Neural cell (in vitro differentiated cells): ENCODE measurements around the gene SLC34A1. TPM values are rescaled to one million over a fixed set of nuclear protein-coding genes. Genes with fewer than 3 reads are reported as not detected.

Experiments
- H2AFZ ChIP-seq: fragments of 200-600, 300-800 bp; sonication (generic), shearing (Covaris generic); 2 replicates; pipeline ENCODE4 v1.6.0; 2014; ENCODE audit warnings: low read depth, mild to moderate bottlenecking, antibody characterized with exemption, low read length, moderate library complexity
- H3F3A ChIP-seq: fragments of 200-600 bp; shearing (Covaris generic); 2 replicates; pipeline ENCODE4 v1.6.1; 2016; ENCODE audit warnings: mild to moderate bottlenecking, moderate library complexity, mixed read lengths, antibody characterized with exemption, low read length; ENCODE audit not compliant: insufficient read depth, poor library complexity, severe bottlenecking
- H3K27ac ChIP-seq: fragments of 200-600, 300-800 bp; sonication (generic), shearing (Covaris generic); 2 replicates; pipeline ENCODE4 v1.5.1; 2014; ENCODE audit warnings: mild to moderate bottlenecking, low read length, moderate library complexity
- H3K27me3 ChIP-seq: fragments of 300-800, 200-600 bp; sonication (generic), shearing (Covaris generic); 2 replicates; pipeline ENCODE4 v1.6.0; 2014; ENCODE audit warnings: mild to moderate bottlenecking, low read depth, low read length, moderate library complexity; ENCODE audit not compliant: insufficient read depth
- H3K36me3 ChIP-seq: fragments of 300-800, 200-600 bp; sonication (generic), shearing (Covaris generic); 2 replicates; pipeline ENCODE4 v1.5.1; 2014; ENCODE audit warnings: mild to moderate bottlenecking, antibody characterized with exemption, low read length, moderate library complexity; ENCODE audit not compliant: insufficient read depth
- H3K4me2 ChIP-seq: fragments of 300-800, 200-600 bp; sonication (generic), shearing (Covaris generic); 2 replicates; pipeline ENCODE4 v1.6.0; 2014; ENCODE audit warnings: mild to moderate bottlenecking, low read length
- H3K4me3 ChIP-seq: fragments of 300-800, 200-600 bp; sonication (generic), shearing (Covaris generic); 2 replicates; pipeline ENCODE4 v1.5.1; 2014; ENCODE audit warnings: mild to moderate bottlenecking, low read length, moderate library complexity
- H3K79me2 ChIP-seq: fragments of 200-600 bp; shearing (Covaris generic); replicated peaks from 2 replicates; pipeline ENCODE4 v1.6.0; 2014; ENCODE audit warnings: mild to moderate bottlenecking, low read length, moderate library complexity; ENCODE audit not compliant: insufficient read depth
- H3K9ac ChIP-seq: fragments of 300-800, 200-600 bp; sonication (generic), shearing (Covaris generic); 2 replicates; pipeline ENCODE4 v1.6.1; 2016; ENCODE audit warnings: mild to moderate bottlenecking, low read length, mixed read lengths
- H3K9me2 ChIP-seq: fragments of 200-600 bp; shearing (Covaris generic); 2 replicates; pipeline ENCODE4 v1.6.1; 2016; ENCODE audit warnings: mild to moderate bottlenecking, low read length, mixed read lengths; ENCODE audit not compliant: insufficient read depth
- H3K9me3 ChIP-seq: fragments of 200-600, 300-800 bp; sonication (generic), shearing (Covaris generic); 2 replicates; pipeline ENCODE4 v1.6.1; 2016; ENCODE audit warnings: mild to moderate bottlenecking, mixed run types, low read length, moderate library complexity, mixed read lengths
- H4K20me1 ChIP-seq: fragments of 200-600 bp; shearing (Covaris generic); 2 replicates; pipeline ENCODE4 v1.6.1; 2016; ENCODE audit warnings: mild to moderate bottlenecking, mixed run types; ENCODE audit not compliant: insufficient read depth
- EP300 ChIP-seq: fragments of 450-650 bp; conservative IDR thresholded peaks from 2 replicates; pipeline ENCODE4 v1.6.1; 2014; ENCODE audit warnings: antibody characterized with exemption, mild to moderate bottlenecking, moderate library complexity; ENCODE audit not compliant: poor library complexity, severe bottlenecking
- EZH2 ChIP-seq: fragments of 200-600, 300-800 bp; shearing (Covaris generic), sonication (generic); IDR thresholded peaks from 2 replicates; pipeline ENCODE4 v1.6.1; 2014; ENCODE audit warnings: antibody characterized with exemption, low read length, borderline replicate concordance, mild to moderate bottlenecking; ENCODE audit not compliant: insufficient read depth, poor library complexity, severe bottlenecking
- MXI1 ChIP-seq: fragments of 450-650 bp; conservative IDR thresholded peaks from 2 replicates; pipeline ENCODE4 v1.6.1; 2014; ENCODE audit warnings: antibody characterized with exemption, mild to moderate bottlenecking; ENCODE audit not compliant: poor library complexity, severe bottlenecking
- POLR2AphosphoS5 ChIP-seq: IDR thresholded peaks from 2 replicates; pipeline ENCODE4 v1.6.1; 2012
- RAD21 ChIP-seq: fragments of 450-650 bp; conservative IDR thresholded peaks from 2 replicates; pipeline ENCODE4 v1.6.1; 2014; ENCODE audit warnings: antibody characterized with exemption, mild to moderate bottlenecking, moderate library complexity
- SMC3 ChIP-seq: fragments of 450-650 bp; conservative IDR thresholded peaks from 2 replicates; pipeline ENCODE4 v1.6.1; 2014; ENCODE audit warnings: antibody characterized with exemption, mild to moderate bottlenecking, moderate library complexity; ENCODE audit not compliant: poor library complexity
- TAF1 ChIP-seq: IDR thresholded peaks from 2 replicates; pipeline ENCODE4 v1.6.1; 2012; ENCODE audit warnings: low read depth
- polyA plus RNA-seq: library from polyadenylated mRNA; depleted of rRNA; stranded (reverse); fragments of >200 nt; gene quantifications from 2 replicates; pipeline ENCODE4 v1.2.3, GENCODE V29; 2014
- TF ChIP-seq, protein P1 (sequence below): fragments of 450-650 bp; IDR thresholded peaks from 2 replicates; pipeline ENCODE4 v1.5.1; 2014; ENCODE audit warnings: antibody characterized with exemption, mild to moderate bottlenecking, moderate library complexity; ENCODE audit not compliant: poor library complexity, severe bottlenecking
- TF ChIP-seq, protein P2 (sequence below): IDR thresholded peaks from 2 replicates; pipeline ENCODE4 v1.6.1; 2012; ENCODE audit warnings: borderline replicate concordance

Gene SLC34A1
- polyA plus RNA-seq, 1 donor from 2014 or later, result not detected

DNA sequence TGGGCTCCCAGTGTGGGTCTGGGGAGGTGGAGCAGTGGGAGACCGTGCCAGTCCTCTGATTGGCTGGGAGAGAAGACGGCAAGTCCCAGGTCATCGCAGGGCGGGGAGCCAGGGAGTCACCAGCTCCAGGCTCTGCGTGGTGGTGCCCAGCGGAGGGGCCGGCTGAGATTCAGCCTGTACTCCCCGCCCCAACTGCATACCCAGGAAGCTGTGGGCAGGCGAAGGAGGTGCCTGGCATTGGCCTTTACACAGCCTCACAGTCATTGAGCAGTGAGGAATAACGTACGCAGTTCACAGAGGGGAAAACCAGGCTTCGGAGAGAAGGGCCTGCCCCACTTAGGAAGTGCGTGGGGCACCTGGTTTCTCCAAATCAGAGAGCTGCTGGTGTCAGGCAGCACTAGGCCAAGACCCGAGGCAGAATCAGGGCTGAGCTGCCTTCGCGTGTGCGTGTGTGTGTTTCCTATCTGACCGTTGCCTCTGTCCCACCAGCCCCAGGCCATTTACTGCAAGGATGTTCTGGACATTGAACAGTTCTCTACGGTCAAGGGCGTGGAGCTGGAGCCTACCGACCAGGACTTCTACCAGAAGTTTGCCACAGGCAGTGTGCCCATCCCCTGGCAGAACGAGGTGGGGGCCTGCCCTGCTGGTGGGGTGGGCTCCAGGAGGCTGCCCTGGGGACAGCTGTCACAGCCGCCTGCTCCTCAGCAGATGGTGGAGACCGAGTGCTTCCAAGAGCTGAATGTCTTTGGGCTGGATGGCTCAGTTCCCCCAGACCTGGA lies 56.2 kb downstream of the SLC34A1 start:
- H3K36me3 ChIP-seq, result no peaks in the 10 kb centered on the region
- no peaks in the 10 kb centered on the region for H3K27me3 ChIP-seq
- no peaks in the 10 kb centered on the region for H3K9me2 ChIP-seq
- H3K4me2 ChIP-seq, result no peak overlapping the region
- H2AFZ ChIP-seq, result no peak overlapping the region
- H3F3A ChIP-seq, result no peaks in the 10 kb centered on the region
- no peaks in the 10 kb centered on the region for H3K9me3 ChIP-seq
- no peaks in the 10 kb centered on the region for H4K20me1 ChIP-seq
- TF ChIP-seq MXI1, result no peak
- TF ChIP-seq, protein P1, sequence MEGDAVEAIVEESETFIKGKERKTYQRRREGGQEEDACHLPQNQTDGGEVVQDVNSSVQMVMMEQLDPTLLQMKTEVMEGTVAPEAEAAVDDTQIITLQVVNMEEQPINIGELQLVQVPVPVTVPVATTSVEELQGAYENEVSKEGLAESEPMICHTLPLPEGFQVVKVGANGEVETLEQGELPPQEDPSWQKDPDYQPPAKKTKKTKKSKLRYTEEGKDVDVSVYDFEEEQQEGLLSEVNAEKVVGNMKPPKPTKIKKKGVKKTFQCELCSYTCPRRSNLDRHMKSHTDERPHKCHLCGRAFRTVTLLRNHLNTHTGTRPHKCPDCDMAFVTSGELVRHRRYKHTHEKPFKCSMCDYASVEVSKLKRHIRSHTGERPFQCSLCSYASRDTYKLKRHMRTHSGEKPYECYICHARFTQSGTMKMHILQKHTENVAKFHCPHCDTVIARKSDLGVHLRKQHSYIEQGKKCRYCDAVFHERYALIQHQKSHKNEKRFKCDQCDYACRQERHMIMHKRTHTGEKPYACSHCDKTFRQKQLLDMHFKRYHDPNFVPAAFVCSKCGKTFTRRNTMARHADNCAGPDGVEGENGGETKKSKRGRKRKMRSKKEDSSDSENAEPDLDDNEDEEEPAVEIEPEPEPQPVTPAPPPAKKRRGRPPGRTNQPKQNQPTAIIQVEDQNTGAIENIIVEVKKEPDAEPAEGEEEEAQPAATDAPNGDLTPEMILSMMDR, result no peak
- no peak for TF ChIP-seq EP300
- TF ChIP-seq, protein P2, sequence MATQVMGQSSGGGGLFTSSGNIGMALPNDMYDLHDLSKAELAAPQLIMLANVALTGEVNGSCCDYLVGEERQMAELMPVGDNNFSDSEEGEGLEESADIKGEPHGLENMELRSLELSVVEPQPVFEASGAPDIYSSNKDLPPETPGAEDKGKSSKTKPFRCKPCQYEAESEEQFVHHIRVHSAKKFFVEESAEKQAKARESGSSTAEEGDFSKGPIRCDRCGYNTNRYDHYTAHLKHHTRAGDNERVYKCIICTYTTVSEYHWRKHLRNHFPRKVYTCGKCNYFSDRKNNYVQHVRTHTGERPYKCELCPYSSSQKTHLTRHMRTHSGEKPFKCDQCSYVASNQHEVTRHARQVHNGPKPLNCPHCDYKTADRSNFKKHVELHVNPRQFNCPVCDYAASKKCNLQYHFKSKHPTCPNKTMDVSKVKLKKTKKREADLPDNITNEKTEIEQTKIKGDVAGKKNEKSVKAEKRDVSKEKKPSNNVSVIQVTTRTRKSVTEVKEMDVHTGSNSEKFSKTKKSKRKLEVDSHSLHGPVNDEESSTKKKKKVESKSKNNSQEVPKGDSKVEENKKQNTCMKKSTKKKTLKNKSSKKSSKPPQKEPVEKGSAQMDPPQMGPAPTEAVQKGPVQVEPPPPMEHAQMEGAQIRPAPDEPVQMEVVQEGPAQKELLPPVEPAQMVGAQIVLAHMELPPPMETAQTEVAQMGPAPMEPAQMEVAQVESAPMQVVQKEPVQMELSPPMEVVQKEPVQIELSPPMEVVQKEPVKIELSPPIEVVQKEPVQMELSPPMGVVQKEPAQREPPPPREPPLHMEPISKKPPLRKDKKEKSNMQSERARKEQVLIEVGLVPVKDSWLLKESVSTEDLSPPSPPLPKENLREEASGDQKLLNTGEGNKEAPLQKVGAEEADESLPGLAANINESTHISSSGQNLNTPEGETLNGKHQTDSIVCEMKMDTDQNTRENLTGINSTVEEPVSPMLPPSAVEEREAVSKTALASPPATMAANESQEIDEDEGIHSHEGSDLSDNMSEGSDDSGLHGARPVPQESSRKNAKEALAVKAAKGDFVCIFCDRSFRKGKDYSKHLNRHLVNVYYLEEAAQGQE, result no peak
- no peak for TF ChIP-seq EZH2
- no peak for TF ChIP-seq SMC3
- TF ChIP-seq POLR2AphosphoS5, result no peak
- TF ChIP-seq RAD21, result no peak
- TF ChIP-seq TAF1, result no peak
- H3K79me2 ChIP-seq, result no peaks in the 10 kb centered on the region
- H3K27ac ChIP-seq, result no peak overlapping the region
- no peak overlapping the region for H3K9ac ChIP-seq
- H3K4me3 ChIP-seq, result no peak overlapping the region

DNA sequence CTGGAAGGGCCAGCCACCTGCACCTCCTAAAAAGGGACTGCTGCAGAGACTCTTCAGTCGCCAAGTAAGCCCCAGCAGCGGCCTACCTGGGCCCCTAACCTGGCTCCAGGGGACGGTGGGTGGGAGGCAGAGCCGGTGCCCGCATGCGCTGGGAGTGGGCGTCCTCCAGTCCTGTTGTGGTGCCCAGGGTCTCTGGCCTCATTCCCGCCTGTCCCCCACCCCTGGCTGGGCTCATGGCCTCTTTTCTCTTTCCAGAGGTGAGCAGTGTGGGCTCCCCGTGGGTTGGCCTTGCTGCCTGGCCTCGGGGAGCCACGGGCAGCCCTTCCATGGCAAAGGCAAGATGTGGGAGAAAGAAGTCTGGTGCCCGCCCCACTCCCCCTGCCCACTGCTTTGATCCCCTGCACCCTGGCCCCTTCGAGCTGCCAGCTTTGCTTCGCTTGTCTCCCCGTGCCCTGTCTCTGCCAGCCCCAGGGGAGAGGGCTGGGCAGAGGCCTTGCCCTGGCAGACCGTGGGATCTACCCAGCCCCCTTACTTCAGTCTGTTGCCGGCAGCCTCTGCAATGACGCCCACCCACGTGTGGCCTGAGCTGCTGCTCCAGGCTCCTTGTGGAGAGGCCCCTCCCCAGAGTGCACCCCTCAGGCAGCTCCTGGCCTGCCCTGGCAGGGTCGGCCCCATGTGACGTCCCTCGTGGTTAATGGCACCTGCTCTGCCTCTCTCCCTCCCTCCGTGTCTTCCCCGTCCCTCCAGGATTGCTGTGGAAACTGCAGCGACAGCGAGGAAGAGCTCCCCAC lies 57.0 kb downstream of the SLC34A1 start:
- Histone ChIP-seq H3K4me2 (no peak overlapping the region), H3K9me2 (no peaks in the 10 kb centered on the region), H3K4me3 (no peak overlapping the region), H3K79me2 (peaks cover 7% of the 10 kb centered on the region), H3K36me3 (no peaks in the 10 kb centered on the region), H3K27ac (no peak overlapping the region), H3K9me3 (no peaks in the 10 kb centered on the region), H2AFZ (no peak overlapping the region), H3K27me3 (no peaks in the 10 kb centered on the region), H4K20me1 (no peaks in the 10 kb centered on the region), H3F3A (no peaks in the 10 kb centered on the region), H3K9ac (no peak overlapping the region)
- TF ChIP-seq TAF1 (no peak), EZH2 (no peak), MXI1 (no peak), RAD21 (no peak), EP300 (no peak), POLR2AphosphoS5 (no peak), SMC3 (no peak)
- TF ChIP-seq, protein P1, result no peak
- TF ChIP-seq, protein P2, result no peak
